Stimulated activated CD4-positive, alpha-beta T cell treated with anti-CD3 and anti-CD28 coated beads, Interleukin-1b, Interleukin-23, amount 100 ng/mL, for 48 hours (primary cell): ENCODE results near the gene ENTREP3.

Experiments used
- DNase-seq: peaks from one replicate; pipeline ENCODE4 v3.0.0-alpha.2; 2020

ENTREP3 gene

GRCh38 chr1:155197901-155198546 lies 57.3 kb downstream of the ENTREP3 start:
- no peak for DNase-seq
